H54 (cell line): ENCODE data around the gene ZNF483.
"Not testable (repeated sequence)": the region's sequence is repeated elsewhere in the genome, so short reads cannot be mapped to it uniquely, and the experiment has no call there.

Experiments
- DNase-seq: peaks from one replicate; pipeline ENCODE4 v3.0.0; 2011; ENCODE audit warnings: low spot score, mixed read lengths; ENCODE audit not compliant: insufficient read length
- FAIRE-seq: peaks from 3 replicates; lab custom pipeline; 2011; peaks lifted over from hg19 to GRCh38; lab: Jason Lieb, UNC
- POLR2A ChIP-seq: IDR thresholded peaks from 2 replicates; pipeline ENCODE4 v1.6.1; 2011; ENCODE audit warnings: low read depth, mild to moderate bottlenecking, low read length

Gene ZNF483

GRCh38 chr9:111525056-111525977, at the start of gene ZNF483:
Gene ZNF483, plus strand, starts transcription at chr9:111525179. Its CDS starts 2,217 bp downstream, at chr9:111527396.
- peak; percentile 37 for DNase-seq
- no peak for TF ChIP-seq POLR2A
- FAIRE-seq: no peak

GRCh38 chr9:111475195-111475594, 49.8 kb upstream of the ZNF483 start:
- no peak for DNase-seq
- no peak for TF ChIP-seq POLR2A
- no peak for FAIRE-seq

- no peak for TF ChIP-seq POLR2A
- no peak for DNase-seq
- FAIRE-seq: no peak
These were observed 47.3 kb upstream of the ZNF483 start for GRCh38 chr9:111477677-111478076.

GRCh38 chr9:111481885-111482636, 42.9 kb upstream of the ZNF483 start:
- no peak for DNase-seq
- peak; percentile 84 for FAIRE-seq
- no peak for TF ChIP-seq POLR2A

- FAIRE-seq: no peak
- DNase-seq: peak; percentile 57
- peak; percentile 35; the same call in 1 of the 2 replicates for TF ChIP-seq POLR2A
These were observed 42.1 kb upstream of the ZNF483 start for GRCh38 chr9:111482694-111483438.

- DNase-seq: peak; percentile 56
- FAIRE-seq: no peak
- peak; percentile 35; the same call in 1 of the 2 replicates for TF ChIP-seq POLR2A
These were observed 41.5 kb upstream of the ZNF483 start for GRCh38 chr9:111483439-111483857.

- FAIRE-seq: no peak
- TF ChIP-seq POLR2A: peak; percentile 23; the same call in 1 of the 2 replicates
- peak; percentile 93 for DNase-seq
These were observed 41.0 kb upstream of the ZNF483 start, which contains the start of gene ECPAS for GRCh38 chr9:111483858-111484571. Gene ECPAS, minus strand, starts transcription at chr9:111484383. Its CDS starts 11,465 bp downstream, at chr9:111472918.

GRCh38 chr9:111484572-111484894, 40.4 kb upstream of the ZNF483 start:
- FAIRE-seq: peak; percentile 90
- no peak for DNase-seq
- no peak for TF ChIP-seq POLR2A

- FAIRE-seq, DNase-seq: not testable (repeated sequence)
These were observed 27.8 kb upstream of the ZNF483 start for GRCh38 chr9:111497196-111497595.

GRCh38 chr9:111501005-111501562, 23.9 kb upstream of the ZNF483 start:
- FAIRE-seq (no peak), DNase-seq (no peak)
- no peak for TF ChIP-seq POLR2A

- DNase-seq (no peak), FAIRE-seq (no peak)
- TF ChIP-seq POLR2A: no peak
These were observed 23.3 kb upstream of the ZNF483 start for GRCh38 chr9:111501648-111502047.

GRCh38 chr9:111502506-111502905, 22.5 kb upstream of the ZNF483 start:
- FAIRE-seq (no peak), DNase-seq (no peak)
- no peak for TF ChIP-seq POLR2A

GRCh38 chr9:111511581-111511980, 13.4 kb upstream of the ZNF483 start:
- DNase-seq, FAIRE-seq: not testable (repeated sequence)
